HL-60 (cell line): ENCODE results near the gene SPACA6.

Source experiments
- DNase-seq, 2 experiments: peaks; one replicate each; pipeline ENCODE4 v3.0.0-alpha.2; 2010 to 2020; ENCODE audit warnings: low read depth in 1 of 2, low spot score in 1 of 2
- H3K27ac ChIP-seq: fragments of 250-450 bp; sonication (Bioruptor Pico); replicated peaks from 2 replicates; pipeline ENCODE4 v1.5.1; 2020; ENCODE audit warnings: mild to moderate bottlenecking, moderate library complexity
- H3K27me3 ChIP-seq: fragments of 250-450 bp; sonication (Bioruptor Pico); 2 replicates; pipeline ENCODE4 v1.5.1; 2021; ENCODE audit warnings: mild to moderate bottlenecking, moderate library complexity; ENCODE audit not compliant: insufficient read depth, poor library complexity, severe bottlenecking
- H3K4me3 ChIP-seq: replicated peaks from 2 replicates; pipeline ENCODE4 v1.5.1; 2011; ENCODE audit warnings: mild to moderate bottlenecking, control low read depth, low read length; ENCODE audit not compliant: insufficient read depth
- GABPA ChIP-seq: IDR thresholded peaks from 2 replicates; pipeline ENCODE4 v1.6.1; 2012; ENCODE audit warnings: low read depth
- POLR2AphosphoS5 ChIP-seq: IDR thresholded peaks from 2 replicates; pipeline ENCODE4 v1.6.1; 2012; ENCODE audit warnings: low read depth
- REST ChIP-seq: IDR thresholded peaks from 2 replicates; pipeline ENCODE4 v1.6.1; 2012; ENCODE audit warnings: low read depth; ENCODE audit not compliant: insufficient replicate concordance
- SPI1 ChIP-seq: IDR thresholded peaks from 2 replicates; pipeline ENCODE4 v1.6.1; 2012; ENCODE audit warnings: low read depth, mild to moderate bottlenecking, borderline replicate concordance
- TF ChIP-seq, protein P1 (sequence below): IDR thresholded peaks from one replicate; pipeline ENCODE4 v1.5.1; 2011; ENCODE audit warnings: low read length, control low read depth, inconsistent platforms; ENCODE audit not compliant: insufficient read depth

Gene SPACA6

GRCh38 chr19:51706296-51706695 lies 13.2 kb downstream of the SPACA6 start:
- no peak overlapping the region for H3K4me3 ChIP-seq
- H3K27ac ChIP-seq, result no peak overlapping the region
- H3K27me3 ChIP-seq, result no peaks in the 10 kb centered on the region
- no peak for TF ChIP-seq POLR2AphosphoS5
- no peak for TF ChIP-seq REST
- TF ChIP-seq, protein P1, sequence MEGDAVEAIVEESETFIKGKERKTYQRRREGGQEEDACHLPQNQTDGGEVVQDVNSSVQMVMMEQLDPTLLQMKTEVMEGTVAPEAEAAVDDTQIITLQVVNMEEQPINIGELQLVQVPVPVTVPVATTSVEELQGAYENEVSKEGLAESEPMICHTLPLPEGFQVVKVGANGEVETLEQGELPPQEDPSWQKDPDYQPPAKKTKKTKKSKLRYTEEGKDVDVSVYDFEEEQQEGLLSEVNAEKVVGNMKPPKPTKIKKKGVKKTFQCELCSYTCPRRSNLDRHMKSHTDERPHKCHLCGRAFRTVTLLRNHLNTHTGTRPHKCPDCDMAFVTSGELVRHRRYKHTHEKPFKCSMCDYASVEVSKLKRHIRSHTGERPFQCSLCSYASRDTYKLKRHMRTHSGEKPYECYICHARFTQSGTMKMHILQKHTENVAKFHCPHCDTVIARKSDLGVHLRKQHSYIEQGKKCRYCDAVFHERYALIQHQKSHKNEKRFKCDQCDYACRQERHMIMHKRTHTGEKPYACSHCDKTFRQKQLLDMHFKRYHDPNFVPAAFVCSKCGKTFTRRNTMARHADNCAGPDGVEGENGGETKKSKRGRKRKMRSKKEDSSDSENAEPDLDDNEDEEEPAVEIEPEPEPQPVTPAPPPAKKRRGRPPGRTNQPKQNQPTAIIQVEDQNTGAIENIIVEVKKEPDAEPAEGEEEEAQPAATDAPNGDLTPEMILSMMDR, result no peak
- no peak for TF ChIP-seq GABPA
- no peak for TF ChIP-seq SPI1
- DNase-seq, result no peak

- DNase-seq, result no peak
- H3K4me3 ChIP-seq, result no peak overlapping the region
- TF ChIP-seq, protein P1, result no peak
- TF ChIP-seq SPI1 (no peak), GABPA (no peak), POLR2AphosphoS5 (no peak), REST (no peak)
- H3K27me3 ChIP-seq, result no peaks in the 10 kb centered on the region
- H3K27ac ChIP-seq, result no peak overlapping the region
Observed at GRCh38 chr19:51706885-51707284, 13.8 kb downstream of the SPACA6 start.

DNA sequence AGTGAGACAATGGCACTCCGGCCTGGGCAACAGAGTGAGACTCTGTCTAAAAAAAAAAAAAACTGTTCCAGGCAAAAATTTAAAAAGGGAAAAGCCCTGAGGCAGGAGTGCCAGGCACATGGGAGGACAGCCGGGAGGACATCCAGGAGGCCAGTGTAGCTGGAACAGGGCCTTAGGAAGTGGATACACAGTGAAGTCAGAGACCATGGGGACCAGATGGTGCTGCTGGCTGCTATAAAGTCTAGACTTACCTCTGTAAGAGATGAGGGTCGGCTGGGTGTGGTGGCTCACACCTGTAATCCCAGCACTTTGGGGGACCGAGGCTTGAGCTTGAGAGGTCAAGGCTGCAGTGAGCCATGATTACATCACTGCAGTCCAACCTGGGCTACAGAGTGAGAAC lies 15.7 kb downstream of the SPACA6 start:
- H3K27ac ChIP-seq, result no peak overlapping the region
- H3K27me3 ChIP-seq, result no peaks in the 10 kb centered on the region
- DNase-seq, result no peak
- TF ChIP-seq, protein P1, result no peak
- TF ChIP-seq SPI1 (no peak), GABPA (no peak), REST (no peak), POLR2AphosphoS5 (no peak)
- no peak overlapping the region for H3K4me3 ChIP-seq
